HepG2 (cell line): Measurements from ENCODE around the gene TMEM44. TPM values are rescaled to one million over a fixed set of nuclear protein-coding genes. Genes with fewer than 3 reads are reported as not detected.

ENCODE experiments used
- AGO2 ChIP-seq: fragments of 200-400 bp; formaldehyde crosslinking; optimal IDR thresholded peaks from 2 replicates; pipeline ENCODE3; 2017; ENCODE audit warnings: mild to moderate bottlenecking, low read depth, low read length, moderate library complexity
- ARNTL ChIP-seq: sonication (generic); formaldehyde crosslinking; IDR thresholded peaks from 2 replicates; pipeline ENCODE4 v1.4.0; 2020; ENCODE audit warnings: mild to moderate bottlenecking, missing genetic modification reagents
- BCL3 ChIP-seq: sonication (generic); formaldehyde crosslinking; IDR thresholded peaks from 2 replicates; pipeline ENCODE4 v1.5.1; 2020; ENCODE audit warnings: mild to moderate bottlenecking, missing genetic modification reagents, moderate library complexity
- GABPB1 ChIP-seq: IDR thresholded peaks from 2 replicates; pipeline ENCODE4 v1.6.1; 2016; ENCODE audit warnings: mild to moderate bottlenecking, missing genetic modification reagents, moderate library complexity, missing compliant biosample characterization
- GATAD1 ChIP-seq: IDR thresholded peaks from 2 replicates; pipeline ENCODE4 v1.6.1; 2016; ENCODE audit warnings: missing genetic modification reagents, missing compliant biosample characterization
- MBNL3 ChIP-seq: fragments of 250-450 bp; sonication (Bioruptor Pico); conservative IDR thresholded peaks from 2 replicates; pipeline ENCODE4 v1.8.0; 2022; ENCODE audit warnings: mild to moderate bottlenecking, inconsistent platforms
- MIER2 ChIP-seq: IDR thresholded peaks from 2 replicates; pipeline ENCODE4 v1.6.1; 2016; ENCODE audit warnings: missing biosample characterization, missing genetic modification reagents
- NFKB2 ChIP-seq: sonication (generic); formaldehyde crosslinking; IDR thresholded peaks from 2 replicates; pipeline ENCODE4 v1.4.0; 2020; ENCODE audit warnings: missing genetic modification reagents, borderline replicate concordance
- POLR2AphosphoS2 ChIP-seq: IDR thresholded peaks from 2 replicates; pipeline ENCODE4 v1.6.1; 2011; ENCODE audit warnings: low read depth, low read length, improper control_type of control experiment
- REST ChIP-seq, 2 experiments: IDR thresholded peaks; 2 replicates each; pipeline ENCODE4 v1.6.1; 2011 to 2012; ENCODE audit warnings: low read length in 2 of 2, borderline replicate concordance in 1 of 2, low read depth in 1 of 2, mild to moderate bottlenecking in 1 of 2, moderate library complexity in 1 of 2
- TBX2 ChIP-seq: sonication (generic); formaldehyde crosslinking; IDR thresholded peaks from 2 replicates; pipeline ENCODE4 v1.5.0; 2020; ENCODE audit warnings: missing genetic modification reagents, mild to moderate bottlenecking, borderline replicate concordance
- TCF12 ChIP-seq, 2 experiments: fragments of 450-650 bp in 1 of 2; sonication (generic) in 1 of 2; formaldehyde crosslinking in 1 of 2; IDR thresholded peaks; 2 replicates each; pipeline versions ENCODE4 v1.6.1 to v1.8.0; 2017 to 2022; ENCODE audit warnings: antibody characterized with exemption in 1 of 2, mild to moderate bottlenecking in 1 of 2, missing genetic modification reagents in 1 of 2, moderate library complexity in 1 of 2
- TFAP4 ChIP-seq: sonication (generic); IDR thresholded peaks from 2 replicates; pipeline ENCODE4 v1.6.1; 2016; ENCODE audit warnings: low read depth, borderline replicate concordance
- TRAFD1 ChIP-seq: sonication (generic); formaldehyde crosslinking; IDR thresholded peaks from 2 replicates; pipeline ENCODE4 v1.5.1; 2020; ENCODE audit warnings: missing genetic modification reagents, mild to moderate bottlenecking, borderline replicate concordance
- ZBTB38 ChIP-seq: sonication (generic); formaldehyde crosslinking; IDR thresholded peaks from 2 replicates; pipeline ENCODE4 v1.5.1; 2020; ENCODE audit warnings: mild to moderate bottlenecking, missing genetic modification reagents
- ZFP41 ChIP-seq: sonication (generic); formaldehyde crosslinking; IDR thresholded peaks from 2 replicates; pipeline ENCODE4 v1.4.0; 2020; ENCODE audit warnings: mild to moderate bottlenecking, missing genetic modification reagents, borderline replicate concordance
- ZNF263 ChIP-seq: sonication (generic); formaldehyde crosslinking; IDR thresholded peaks from 2 replicates; pipeline ENCODE4 v1.4.0; 2020; ENCODE audit warnings: missing genetic modification reagents
- ZNF326 ChIP-seq: sonication (generic); formaldehyde crosslinking; IDR thresholded peaks from 2 replicates; pipeline ENCODE4 v1.4.0; 2020; ENCODE audit warnings: missing genetic modification reagents, borderline replicate concordance
- ZNF354B ChIP-seq: sonication (generic); formaldehyde crosslinking; IDR thresholded peaks from 2 replicates; pipeline ENCODE4 v1.8.0; 2022; ENCODE audit warnings: mild to moderate bottlenecking, missing genetic modification reagents
- ZNF839 ChIP-seq: sonication (generic); formaldehyde crosslinking; IDR thresholded peaks from 2 replicates; pipeline ENCODE4 v1.4.0; 2020; ENCODE audit warnings: missing genetic modification reagents, mild to moderate bottlenecking, borderline replicate concordance
- polyA plus RNA-seq, 8 experiments: library from polyadenylated mRNA; depleted of rRNA in 3 of 8; stranded (reverse) in 7 of 8; unstranded in 1 of 8; fragments of >200 nt; fragmentation: Illumina TruSeq in 4 of 8; extraction: Trizol in 4 of 8; gene quantifications; 2 replicates each; pipeline versions ENCODE4 v1.2.1 to v1.2.3, GENCODE V29; 2011 to 2016; ENCODE audit warnings: low read depth in 4 of 8, missing spikeins in 1 of 8, mixed read lengths in 1 of 8; ENCODE audit not compliant: insufficient read depth in 1 of 8
- total RNA-seq, 5 experiments: library from RNA; depleted of rRNA; stranded (reverse); fragments of >200 nt; fragmentation: Illumina TruSeq; extraction: Trizol; gene quantifications; 2 replicates each; pipeline ENCODE4 v1.2.3, GENCODE V29; 2016; ENCODE audit warnings: low read depth in 1 of 5

The TMEM44 gene
- total and polyA plus RNA-seq, 2 of the 13 experiments (the other 11 are each of a cell fraction or from before 2014, with no cell fraction given), result 7.3 to 13.8 TPM

- peak; percentile 18; the same call in 1 of the 2 replicates for TF ChIP-seq TFAP4
- no peak for TF ChIP-seq ZNF354B (CRISPR knock-in tag)
- no peak for TF ChIP-seq ZFP41 (CRISPR knock-in tag)
- no peak for TF ChIP-seq TRAFD1
- no peak for TF ChIP-seq ZNF326 (CRISPR knock-in tag)
- TF ChIP-seq TBX2 (CRISPR knock-in tag), result peak; percentile 86
- no peak for TF ChIP-seq POLR2AphosphoS2
- TF ChIP-seq BCL3 (CRISPR knock-in tag), result peak; percentile 27; the same call in 1 of the 2 replicates
- TF ChIP-seq ARNTL (CRISPR knock-in tag), result no peak
- peak; percentile 96 for TF ChIP-seq GABPB1 (CRISPR knock-in tag)
- peak; percentile 77; the same call in 1 of the 2 replicates for TF ChIP-seq MIER2 (CRISPR knock-in tag)
- no peak for TF ChIP-seq AGO2
- TF ChIP-seq ZNF839 (CRISPR knock-in tag), result no peak
- TF ChIP-seq ZBTB38 (CRISPR knock-in tag), result 0 out of 2 replicates have a peak, but pooled peaks have one; percentile 77
- TF ChIP-seq TCF12 (IDR thresholded peaks at IDR 0.05), result no peak
- TF ChIP-seq TCF12 (CRISPR knock-in tag; IDR thresholded peaks at IDR 0.05), result no peak; the same call in 1 of the 2 replicates
- TF ChIP-seq REST (IDR thresholded peaks at IDR 0.05; ENCODE audit: borderline replicate concordance in 1 of 2, low read depth in 1 of 2, low read length in 2 of 2), result no peak
- TF ChIP-seq GATAD1, result peak; percentile 97
- no peak for TF ChIP-seq ZNF263 (CRISPR knock-in tag)
- TF ChIP-seq NFKB2 (CRISPR knock-in tag), result peak; percentile 60; the same call in 1 of the 2 replicates
- TF ChIP-seq MBNL3 (CRISPR knock-in tag), result no peak
Measured at GRCh38 chr3:194671900-194672808, 38.9 kb upstream of the TMEM44 start, which contains the start of gene LSG1 (continued).
